Measurements from ENCODE around the gene KRTAP5-5. TPM values are rescaled to one million over a fixed set of nuclear protein-coding genes. Genes with fewer than 3 reads are reported as not detected.

Gene KRTAP5-5
- total RNA-seq, 2 donors from 2014 or later = not detected

- no peaks in the 10 kb centered on the region for H3K27me3 ChIP-seq (replicated peaks; ENCODE audit: insufficient read depth)
- 93% methylated on average over 26 of the region's 28 CpGs for WGBS
- H3K9me3 ChIP-seq = no peaks in the 10 kb centered on the region
- no peaks in the 10 kb centered on the region for H3K4me1 ChIP-seq (replicated peaks)
- no peak overlapping the region for H3K4me3 ChIP-seq
- intact Hi-C loops (cut with DNase I) = no loop called here
- no peak overlapping the region for H3K27ac ChIP-seq
- no peak for DNase-seq (ENCODE audit: low spot score)
- TF ChIP-seq POLR2AphosphoS5 (IDR thresholded peaks at IDR 0.05) (no peak), POLR2A (IDR thresholded peaks at IDR 0.05) (no peak), CTCF (IDR thresholded peaks at IDR 0.05) (no peak)
- no peaks in the 10 kb centered on the region for H3K36me3 ChIP-seq
Observed at GRCh38 chr11:1648653-1649420, 19.3 kb downstream of the KRTAP5-5 start.

- Histone ChIP-seq H3K36me3 (no peaks in the 10 kb centered on the region), H3K4me3 (no peak overlapping the region), H3K27ac (no peak overlapping the region), H3K4me1 (replicated peaks) (no peaks in the 10 kb centered on the region), H3K9me3 (no peaks in the 10 kb centered on the region), H3K27me3 (replicated peaks; ENCODE audit: insufficient read depth) (no peaks in the 10 kb centered on the region)
- peak; percentile 10 for TF ChIP-seq POLR2AphosphoS5 (IDR thresholded peaks at IDR 0.05)
- no peak for TF ChIP-seq CTCF (IDR thresholded peaks at IDR 0.05)
- TF ChIP-seq POLR2A (IDR thresholded peaks at IDR 0.05) = no peak
- peak; percentile 33 for DNase-seq (ENCODE audit: low spot score)
- intact Hi-C loops (cut with DNase I) = loop anchor here (5.0 to 10.0 kb wide), 2 partner anchors 42 to 505 kb away; no protein-coding TSS in a partner anchor
- 54% methylated on average over 15 of the region's 15 CpGs for WGBS
Observed at GRCh38 chr11:1650034-1650917, 20.7 kb downstream of the KRTAP5-5 start.

GRCh38 chr11:1650918-1651262 lies 21.3 kb downstream of the KRTAP5-5 start:
- DNase-seq (ENCODE audit: low spot score) = no peak
- H3K4me1 ChIP-seq (replicated peaks) = no peaks in the 10 kb centered on the region
- TF ChIP-seq POLR2AphosphoS5 (IDR thresholded peaks at IDR 0.05) (no peak), POLR2A (IDR thresholded peaks at IDR 0.05) (no peak), CTCF (IDR thresholded peaks at IDR 0.05) (no peak)
- no peaks in the 10 kb centered on the region for H3K36me3 ChIP-seq
- no peak overlapping the region for H3K27ac ChIP-seq
- WGBS = 77% methylated on average over 5 of the region's 5 CpGs
- H3K9me3 ChIP-seq = no peaks in the 10 kb centered on the region
- intact Hi-C loops (cut with DNase I) = loop anchor here (1.0 to 10.0 kb wide), 3 partner anchors 41 to 504 kb away; no protein-coding TSS in a partner anchor
- H3K4me3 ChIP-seq = no peak overlapping the region
- no peaks in the 10 kb centered on the region for H3K27me3 ChIP-seq (replicated peaks; ENCODE audit: insufficient read depth)

- no peaks in the 10 kb centered on the region for H3K27me3 ChIP-seq (replicated peaks; ENCODE audit: insufficient read depth)
- no peak for TF ChIP-seq POLR2AphosphoS5 (IDR thresholded peaks at IDR 0.05)
- TF ChIP-seq POLR2A (IDR thresholded peaks at IDR 0.05) = no peak
- TF ChIP-seq CTCF (IDR thresholded peaks at IDR 0.05) = no peak
- no peak overlapping the region for H3K27ac ChIP-seq
- intact Hi-C loops (cut with DNase I) = loop anchor here (1.0 to 10.0 kb wide), 3 partner anchors 41 to 503 kb away; no protein-coding TSS in a partner anchor
- 93% methylated on average over 7 of the region's 7 CpGs for WGBS
- no peaks in the 10 kb centered on the region for H3K4me1 ChIP-seq (replicated peaks)
- H3K36me3 ChIP-seq = no peaks in the 10 kb centered on the region
- no peak overlapping the region for H3K4me3 ChIP-seq
- H3K9me3 ChIP-seq = no peaks in the 10 kb centered on the region
- DNase-seq (ENCODE audit: low spot score) = no peak
Observed at GRCh38 chr11:1651411-1651980, 21.9 kb downstream of the KRTAP5-5 start.

Measured in prostate gland (tissue), 2 donors.